GM10266 (cell line): Measurements from ENCODE around the gene LMCD1.

Experiments
- DNase-seq: peaks from one replicate; pipeline ENCODE4 v3.0.0; 2012; ENCODE audit errors: extremely low spot score
- TF ChIP-seq, protein P1 (sequence below): IDR thresholded peaks from 2 replicates; pipeline ENCODE4 v1.5.1; 2012; ENCODE audit warnings: mild to moderate bottlenecking, low read depth; ENCODE audit not compliant: control insufficient read depth, insufficient read depth; ENCODE audit errors: missing control alignments

Gene LMCD1

DNA sequence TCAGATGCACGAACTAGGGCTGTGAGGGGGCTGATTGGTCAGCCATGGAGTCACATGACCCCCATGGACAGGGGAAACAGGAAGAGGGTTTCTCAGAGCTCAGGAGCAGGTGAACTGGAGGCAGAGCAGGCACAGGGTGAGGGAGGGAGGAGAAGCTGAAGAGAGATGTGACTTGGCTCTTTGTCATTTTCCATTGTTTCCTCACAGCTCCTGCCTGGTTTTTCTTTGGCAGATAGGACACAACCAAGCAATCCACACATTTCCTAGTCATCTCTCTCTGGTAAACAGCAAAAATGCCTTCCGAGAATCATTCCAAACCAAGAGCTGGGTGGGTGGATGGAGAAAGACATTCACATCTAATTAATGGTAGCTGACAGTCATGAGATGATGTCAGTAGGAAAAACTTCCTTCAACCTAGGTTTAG is 43.4 kb upstream of the LMCD1 start:
- TF ChIP-seq, protein P1, sequence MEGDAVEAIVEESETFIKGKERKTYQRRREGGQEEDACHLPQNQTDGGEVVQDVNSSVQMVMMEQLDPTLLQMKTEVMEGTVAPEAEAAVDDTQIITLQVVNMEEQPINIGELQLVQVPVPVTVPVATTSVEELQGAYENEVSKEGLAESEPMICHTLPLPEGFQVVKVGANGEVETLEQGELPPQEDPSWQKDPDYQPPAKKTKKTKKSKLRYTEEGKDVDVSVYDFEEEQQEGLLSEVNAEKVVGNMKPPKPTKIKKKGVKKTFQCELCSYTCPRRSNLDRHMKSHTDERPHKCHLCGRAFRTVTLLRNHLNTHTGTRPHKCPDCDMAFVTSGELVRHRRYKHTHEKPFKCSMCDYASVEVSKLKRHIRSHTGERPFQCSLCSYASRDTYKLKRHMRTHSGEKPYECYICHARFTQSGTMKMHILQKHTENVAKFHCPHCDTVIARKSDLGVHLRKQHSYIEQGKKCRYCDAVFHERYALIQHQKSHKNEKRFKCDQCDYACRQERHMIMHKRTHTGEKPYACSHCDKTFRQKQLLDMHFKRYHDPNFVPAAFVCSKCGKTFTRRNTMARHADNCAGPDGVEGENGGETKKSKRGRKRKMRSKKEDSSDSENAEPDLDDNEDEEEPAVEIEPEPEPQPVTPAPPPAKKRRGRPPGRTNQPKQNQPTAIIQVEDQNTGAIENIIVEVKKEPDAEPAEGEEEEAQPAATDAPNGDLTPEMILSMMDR, result no peak
- no peak for DNase-seq

DNA sequence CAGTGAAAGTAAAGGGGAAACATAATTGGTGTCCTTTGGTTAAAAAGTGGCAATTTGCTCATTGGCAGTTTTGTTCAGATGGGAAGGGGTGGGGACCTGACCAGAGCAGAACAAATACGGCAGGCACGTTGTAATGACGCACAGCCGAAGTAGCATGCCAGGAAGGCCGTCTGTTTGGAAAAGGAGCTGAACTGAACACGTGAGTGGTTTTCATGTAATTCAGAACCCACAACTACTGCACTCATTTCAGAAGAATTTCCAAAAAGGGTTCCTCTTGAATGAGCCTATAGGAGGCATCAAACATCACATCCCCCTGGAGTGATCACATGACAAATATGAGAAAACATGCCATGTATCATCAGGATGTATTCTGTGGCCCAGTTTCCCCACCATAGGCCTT is 42.9 kb upstream of the LMCD1 start:
- DNase-seq, result no peak
- TF ChIP-seq, protein P1, result no peak

DNA sequence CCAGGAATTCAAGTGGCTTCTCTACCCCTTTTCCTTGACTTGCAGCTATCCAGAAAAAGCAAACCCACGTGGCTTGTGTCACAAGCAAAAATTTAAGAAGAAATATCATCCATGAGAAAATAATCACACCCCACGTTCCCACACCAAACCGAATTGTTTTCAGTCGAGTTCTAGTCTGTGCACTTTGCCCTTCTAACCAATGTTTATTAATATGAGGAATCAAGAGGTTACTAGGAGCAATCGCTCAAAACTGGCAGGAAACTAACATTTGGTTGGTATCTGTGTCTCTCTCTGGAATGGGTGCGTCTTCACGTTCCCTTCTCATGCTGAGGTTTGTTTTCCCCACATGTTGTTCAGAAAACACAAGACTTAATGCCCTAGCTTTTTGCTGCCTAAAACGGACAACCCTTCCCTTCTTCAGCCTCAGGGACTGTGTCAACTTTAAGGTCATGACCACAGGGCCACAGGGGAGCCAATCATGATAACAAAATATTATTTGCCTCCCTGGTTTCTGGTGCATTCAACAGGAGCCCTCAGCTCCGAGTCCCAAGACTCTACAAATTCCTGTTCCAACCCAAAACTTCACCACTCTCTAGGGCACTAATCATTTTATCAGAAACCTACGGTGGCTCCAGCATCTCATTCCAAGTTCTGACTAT is 41.4 kb upstream of the LMCD1 start:
- no peak for DNase-seq
- TF ChIP-seq, protein P1, result no peak

DNA sequence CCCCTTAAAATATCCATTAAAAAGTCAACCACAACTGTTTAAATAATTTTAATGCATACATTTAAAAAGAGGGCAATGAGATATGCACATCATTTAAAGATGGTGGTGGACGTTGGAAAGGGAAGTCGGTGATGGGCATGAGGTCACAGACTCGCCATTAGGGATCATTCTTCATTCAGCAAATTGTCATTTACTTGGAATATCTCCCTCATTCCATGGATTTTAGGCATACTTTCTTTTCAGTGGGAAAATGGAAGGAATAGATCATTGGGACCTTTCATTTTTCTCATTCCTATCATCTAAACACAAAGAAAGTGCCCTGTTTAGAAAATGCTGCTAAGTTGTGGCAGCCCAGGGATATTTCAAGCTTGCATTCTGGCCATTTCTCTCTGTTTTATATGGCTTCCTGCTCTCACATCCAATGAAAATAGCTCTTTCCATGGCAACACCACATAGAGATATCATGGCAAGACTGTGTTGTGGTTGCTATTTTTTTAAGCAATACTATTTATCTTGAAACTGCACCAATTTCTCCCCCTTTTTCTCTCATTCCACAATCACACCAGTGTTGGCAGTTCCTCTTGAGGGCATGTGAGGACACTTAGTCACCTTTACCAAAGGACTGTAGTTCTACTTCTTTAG is 40.7 kb upstream of the LMCD1 start:
- no peak for DNase-seq
- TF ChIP-seq, protein P1, result no peak

DNA sequence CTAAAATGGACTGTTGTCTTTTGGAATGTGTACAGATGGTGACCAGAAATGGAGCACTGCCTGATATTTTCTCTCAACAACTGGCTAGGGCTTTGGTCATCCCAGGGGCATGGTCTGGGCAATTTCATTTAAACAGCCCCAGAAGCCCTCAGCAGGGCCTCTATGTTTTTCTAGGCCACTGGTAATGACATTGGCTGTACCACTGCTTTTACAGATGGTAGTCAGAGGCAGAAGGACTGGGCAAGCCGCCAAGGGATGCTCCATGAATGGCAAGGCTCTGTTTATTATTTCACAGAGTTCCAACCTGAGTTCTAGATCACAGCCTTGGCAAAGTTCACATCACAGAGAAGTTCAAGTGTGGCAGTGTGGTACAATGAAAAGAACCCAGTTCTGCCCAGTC is 37.0 kb upstream of the LMCD1 start:
- TF ChIP-seq, protein P1, result no peak
- no peak for DNase-seq

DNA sequence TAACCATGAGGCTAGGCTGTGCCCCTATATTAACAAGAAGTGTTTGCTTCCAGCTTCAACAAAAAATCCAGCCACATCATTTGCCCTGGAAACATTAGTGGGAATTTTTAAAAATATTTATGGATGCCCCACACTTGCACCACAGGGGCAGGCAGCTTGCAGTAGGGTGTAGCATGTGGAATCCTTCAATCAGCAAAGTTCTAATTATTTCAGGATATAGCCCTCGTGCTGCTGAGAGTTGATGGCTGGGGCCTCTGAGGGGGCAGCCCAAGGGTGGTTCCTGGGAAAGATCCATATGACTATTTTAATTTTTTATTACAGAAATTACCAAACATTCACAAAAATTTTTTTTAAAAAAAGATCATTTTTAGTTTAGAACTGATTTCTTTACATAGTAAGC is 35.1 kb upstream of the LMCD1 start:
- TF ChIP-seq, protein P1, result no peak
- no peak for DNase-seq

DNA sequence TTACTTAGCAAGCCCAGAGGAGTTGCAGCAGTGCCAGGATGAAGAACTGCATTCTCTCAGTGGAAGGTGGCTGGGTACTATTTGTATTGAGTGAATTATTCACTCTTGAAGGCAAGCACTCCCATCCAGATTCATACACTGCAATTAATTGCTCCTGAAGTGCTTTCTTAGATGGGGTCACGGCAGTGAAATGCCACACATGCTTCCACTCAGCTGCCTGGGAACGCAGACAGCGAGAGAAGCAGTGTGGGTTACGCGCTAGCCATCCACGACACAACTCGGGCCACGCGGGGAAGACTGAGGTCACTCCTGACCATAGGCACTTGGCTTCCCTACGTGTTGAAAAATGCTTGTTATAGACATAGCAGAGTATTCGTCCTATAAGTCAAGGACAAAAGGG is 30.8 kb upstream of the LMCD1 start:
- TF ChIP-seq, protein P1, result no peak
- DNase-seq, result no peak
